A673 (cell line): ENCODE data around the gene VIT.
"Not testable (repeated sequence)": the region's sequence is repeated elsewhere in the genome, so short reads cannot be mapped to it uniquely, and the experiment has no call there.

Source experiments
- EZH2 ChIP-seq: fragments of 200-600 bp; sonication (generic); IDR thresholded peaks from 2 replicates; pipeline ENCODE4 v1.6.1; 2017; ENCODE audit warnings: borderline replicate concordance, low read depth, mild to moderate bottlenecking, mixed read lengths, antibody characterized with exemption, low read length; ENCODE audit not compliant: poor library complexity, severe bottlenecking
- TF ChIP-seq, protein P1 (sequence below): fragments of 300-800, 200-600 bp; sonication (generic); conservative IDR thresholded peaks from 2 replicates; pipeline ENCODE4 v1.5.1; 2017; ENCODE audit warnings: low read depth, mild to moderate bottlenecking, antibody characterized with exemption, low read length, moderate library complexity, mixed read lengths

DNA sequence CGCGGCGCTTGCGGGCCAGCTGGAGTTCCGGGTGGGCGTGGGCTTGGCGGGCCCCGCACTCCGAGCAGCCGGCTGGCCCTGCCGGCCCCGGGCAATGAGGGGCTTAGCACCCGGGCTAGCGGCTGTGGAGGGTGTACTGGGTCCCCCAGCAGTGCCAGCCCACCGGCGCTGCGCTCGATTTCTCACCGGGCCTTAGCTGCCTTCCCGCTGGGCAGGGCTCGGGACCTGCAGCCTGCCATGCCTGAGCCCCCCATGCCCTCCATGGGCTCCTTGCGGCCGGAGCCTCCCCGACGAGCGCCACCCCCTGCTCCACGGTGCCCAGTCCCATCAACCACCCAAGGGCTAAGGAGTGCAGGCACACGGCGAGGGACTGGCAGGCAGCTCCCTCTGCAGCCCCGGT is 8.2 kb upstream of the VIT start:
- TF ChIP-seq, protein P1, sequence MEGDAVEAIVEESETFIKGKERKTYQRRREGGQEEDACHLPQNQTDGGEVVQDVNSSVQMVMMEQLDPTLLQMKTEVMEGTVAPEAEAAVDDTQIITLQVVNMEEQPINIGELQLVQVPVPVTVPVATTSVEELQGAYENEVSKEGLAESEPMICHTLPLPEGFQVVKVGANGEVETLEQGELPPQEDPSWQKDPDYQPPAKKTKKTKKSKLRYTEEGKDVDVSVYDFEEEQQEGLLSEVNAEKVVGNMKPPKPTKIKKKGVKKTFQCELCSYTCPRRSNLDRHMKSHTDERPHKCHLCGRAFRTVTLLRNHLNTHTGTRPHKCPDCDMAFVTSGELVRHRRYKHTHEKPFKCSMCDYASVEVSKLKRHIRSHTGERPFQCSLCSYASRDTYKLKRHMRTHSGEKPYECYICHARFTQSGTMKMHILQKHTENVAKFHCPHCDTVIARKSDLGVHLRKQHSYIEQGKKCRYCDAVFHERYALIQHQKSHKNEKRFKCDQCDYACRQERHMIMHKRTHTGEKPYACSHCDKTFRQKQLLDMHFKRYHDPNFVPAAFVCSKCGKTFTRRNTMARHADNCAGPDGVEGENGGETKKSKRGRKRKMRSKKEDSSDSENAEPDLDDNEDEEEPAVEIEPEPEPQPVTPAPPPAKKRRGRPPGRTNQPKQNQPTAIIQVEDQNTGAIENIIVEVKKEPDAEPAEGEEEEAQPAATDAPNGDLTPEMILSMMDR: not testable (repeated sequence)
- not testable (repeated sequence) for TF ChIP-seq EZH2
